ENCODE measurements around the gene B4GALNT1. TPM values are rescaled to one million over a fixed set of nuclear protein-coding genes. Genes with fewer than 3 reads are reported as not detected.

B4GALNT1 gene
- total and polyA plus RNA-seq, 9 of the 15 experiments (the other 6 are each of a cell fraction or from before 2014, with no cell fraction given) = 1.0 to 32.2 (median 9.8) TPM

DNA sequence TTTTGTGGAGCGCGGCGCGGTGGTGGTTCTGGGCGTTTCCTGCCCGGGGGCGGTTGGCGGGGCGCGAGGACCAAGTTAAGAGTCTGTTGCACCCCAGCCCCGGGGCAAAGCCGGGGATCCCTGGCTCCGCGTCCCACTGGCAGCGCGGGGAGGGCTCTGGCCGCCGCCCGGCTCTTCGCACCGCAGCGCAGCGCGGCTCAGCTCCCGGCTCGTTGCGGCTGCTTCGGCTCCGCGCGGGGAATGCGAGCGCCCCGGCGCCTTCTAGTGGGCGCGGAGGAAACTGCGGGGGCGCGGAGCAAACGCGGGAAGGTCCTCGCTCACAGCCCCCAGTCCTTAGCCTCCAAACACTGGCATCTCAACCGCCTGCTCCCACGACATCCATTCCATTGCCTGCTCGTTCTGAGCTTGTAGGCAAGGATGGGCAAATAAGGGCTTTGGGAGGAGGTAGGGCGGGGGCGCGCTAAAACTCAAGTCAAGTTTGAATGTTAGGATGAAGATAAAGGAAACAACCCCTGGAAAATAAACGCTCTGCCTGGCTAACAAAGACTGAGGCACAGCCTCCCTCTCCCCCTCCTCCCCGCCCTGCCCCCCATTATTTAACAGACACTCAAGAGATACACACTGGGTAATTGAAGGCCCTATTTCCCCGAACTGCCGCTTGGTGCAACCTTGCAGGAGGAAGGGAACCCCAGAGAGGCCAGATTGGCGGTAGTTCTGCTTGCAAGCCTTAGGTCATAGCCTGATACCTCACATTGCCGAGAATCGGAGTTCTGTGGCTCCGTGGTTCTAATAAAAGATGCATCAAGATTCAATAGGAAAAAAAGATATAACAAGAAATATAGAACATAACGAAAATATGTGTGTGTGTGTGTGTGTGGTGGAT is at the start of gene B4GALNT1 (continued):
- TF ChIP-seq SREBF2 (CRISPR knock-in tag; IDR thresholded peaks at IDR 0.05) (no peak), ZC3H4 (CRISPR knock-in tag; IDR thresholded peaks at IDR 0.05; ENCODE audit: borderline replicate concordance) (no peak), PHB (CRISPR knock-in tag; IDR thresholded peaks at IDR 0.05) (no peak), FOXO4 (CRISPR knock-in tag; IDR thresholded peaks at IDR 0.05) (no peak), PHF21A (IDR thresholded peaks at IDR 0.05; ENCODE audit: borderline replicate concordance, low read depth) (peak; percentile 13; the same call in 1 of the 2 replicates), ZZZ3 (IDR thresholded peaks at IDR 0.05) (no peak), MEF2D (tag; conservative IDR thresholded peaks at IDR 0.05; ENCODE audit: low read depth) (no peak), ZBTB43 (CRISPR knock-in tag; IDR thresholded peaks at IDR 0.05) (no peak), PML (IDR thresholded peaks at IDR 0.05; ENCODE audit: low read length) (peak; percentile 40; the same call in 1 of the 2 replicates), ZNF766 (CRISPR knock-in tag; conservative IDR thresholded peaks at IDR 0.05) (no peak), NCOA2 (IDR thresholded peaks at IDR 0.05; ENCODE audit: partially characterized antibody in 2 of 2) (no peak), IRF2 (CRISPR knock-in tag; IDR thresholded peaks at IDR 0.05) (no peak), NONO (IDR thresholded peaks at IDR 0.05; ENCODE audit: low read depth in 2 of 2, low read length in 1 of 2) (peak in 1 of 2 experiments; percentile 67; a peak in 1 of 4 replicates), XRCC5 (IDR thresholded peaks at IDR 0.05; ENCODE audit: low read depth, low read length) (peak; percentile 81; the same call in 1 of the 2 replicates)
- TF ChIP-seq, protein P1, sequence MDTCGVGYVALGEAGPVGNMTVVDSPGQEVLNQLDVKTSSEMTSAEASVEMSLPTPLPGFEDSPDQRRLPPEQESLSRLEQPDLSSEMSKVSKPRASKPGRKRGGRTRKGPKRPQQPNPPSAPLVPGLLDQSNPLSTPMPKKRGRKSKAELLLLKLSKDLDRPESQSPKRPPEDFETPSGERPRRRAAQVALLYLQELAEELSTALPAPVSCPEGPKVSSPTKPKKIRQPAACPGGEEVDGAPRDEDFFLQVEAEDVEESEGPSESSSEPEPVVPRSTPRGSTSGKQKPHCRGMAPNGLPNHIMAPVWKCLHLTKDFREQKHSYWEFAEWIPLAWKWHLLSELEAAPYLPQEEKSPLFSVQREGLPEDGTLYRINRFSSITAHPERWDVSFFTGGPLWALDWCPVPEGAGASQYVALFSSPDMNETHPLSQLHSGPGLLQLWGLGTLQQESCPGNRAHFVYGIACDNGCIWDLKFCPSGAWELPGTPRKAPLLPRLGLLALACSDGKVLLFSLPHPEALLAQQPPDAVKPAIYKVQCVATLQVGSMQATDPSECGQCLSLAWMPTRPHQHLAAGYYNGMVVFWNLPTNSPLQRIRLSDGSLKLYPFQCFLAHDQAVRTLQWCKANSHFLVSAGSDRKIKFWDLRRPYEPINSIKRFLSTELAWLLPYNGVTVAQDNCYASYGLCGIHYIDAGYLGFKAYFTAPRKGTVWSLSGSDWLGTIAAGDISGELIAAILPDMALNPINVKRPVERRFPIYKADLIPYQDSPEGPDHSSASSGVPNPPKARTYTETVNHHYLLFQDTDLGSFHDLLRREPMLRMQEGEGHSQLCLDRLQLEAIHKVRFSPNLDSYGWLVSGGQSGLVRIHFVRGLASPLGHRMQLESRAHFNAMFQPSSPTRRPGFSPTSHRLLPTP (IDR thresholded peaks at IDR 0.05; ENCODE audit: borderline replicate concordance, extremely low read depth, insufficient read length) = no peak
- TF ChIP-seq, protein P2, sequence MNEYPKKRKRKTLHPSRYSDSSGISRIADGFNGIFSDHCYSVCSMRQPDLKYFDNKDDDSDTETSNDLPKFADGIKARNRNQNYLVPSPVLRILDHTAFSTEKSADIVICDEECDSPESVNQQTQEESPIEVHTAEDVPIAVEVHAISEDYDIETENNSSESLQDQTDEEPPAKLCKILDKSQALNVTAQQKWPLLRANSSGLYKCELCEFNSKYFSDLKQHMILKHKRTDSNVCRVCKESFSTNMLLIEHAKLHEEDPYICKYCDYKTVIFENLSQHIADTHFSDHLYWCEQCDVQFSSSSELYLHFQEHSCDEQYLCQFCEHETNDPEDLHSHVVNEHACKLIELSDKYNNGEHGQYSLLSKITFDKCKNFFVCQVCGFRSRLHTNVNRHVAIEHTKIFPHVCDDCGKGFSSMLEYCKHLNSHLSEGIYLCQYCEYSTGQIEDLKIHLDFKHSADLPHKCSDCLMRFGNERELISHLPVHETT (CRISPR knock-in tag; conservative IDR thresholded peaks at IDR 0.05 in 1 of 2, IDR thresholded peaks at IDR 0.05 in 1 of 2) = 0 out of 4 replicates have a peak, but pooled peaks of 1 of the 2 experiments have one; percentile 49
- TF ChIP-seq, protein P3, sequence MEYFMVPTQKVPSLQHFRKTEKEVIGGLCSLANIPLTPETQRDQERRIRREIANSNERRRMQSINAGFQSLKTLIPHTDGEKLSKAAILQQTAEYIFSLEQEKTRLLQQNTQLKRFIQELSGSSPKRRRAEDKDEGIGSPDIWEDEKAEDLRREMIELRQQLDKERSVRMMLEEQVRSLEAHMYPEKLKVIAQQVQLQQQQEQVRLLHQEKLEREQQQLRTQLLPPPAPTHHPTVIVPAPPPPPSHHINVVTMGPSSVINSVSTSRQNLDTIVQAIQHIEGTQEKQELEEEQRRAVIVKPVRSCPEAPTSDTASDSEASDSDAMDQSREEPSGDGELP (CRISPR knock-in tag; IDR thresholded peaks at IDR 0.05; ENCODE audit: borderline replicate concordance) = peak; percentile 60; the same call in 1 of the 2 replicates
